Ramos (cell line): ENCODE data around the gene AOC2.

Experiments
- in situ Hi-C: fragments of 300-500 bp; cut with MboI; formaldehyde crosslinking; loops from one replicate; pipeline ENCODE4 v1.14.3; 2022; ENCODE audit warnings: low sequenced_read_pairs; ENCODE audit not compliant: unreplicated experiment

Gene AOC2

GRCh38 chr17:42827472-42827871, 16.9 kb upstream of the AOC2 start:
- in situ Hi-C loops, result loop anchor here (25.0 kb wide), 1 partner anchor 535 kb away; no protein-coding TSS in a partner anchor

DNA sequence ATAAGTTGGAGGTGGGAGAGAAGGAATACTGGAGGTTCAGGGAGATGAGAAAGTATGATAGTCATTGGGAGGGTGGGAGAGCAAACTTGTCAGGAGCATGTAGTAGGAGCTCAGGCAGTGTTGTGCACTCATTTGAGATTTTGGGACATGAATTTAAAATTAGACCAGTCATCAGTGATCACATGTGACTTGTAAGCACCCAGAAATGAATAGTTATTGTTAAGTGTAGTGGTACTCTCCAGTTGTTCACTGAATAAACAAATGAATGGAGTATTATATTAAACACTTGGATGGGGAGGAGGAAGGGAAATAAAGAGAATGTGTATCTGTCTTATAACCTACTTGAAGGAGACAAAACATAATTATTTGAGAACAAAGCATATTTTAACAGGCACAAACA, 13.4 kb upstream of the AOC2 start:
- in situ Hi-C loops, result loop anchor here (10.0 to 25.0 kb wide), 2 partner anchors 104 to 531 kb away; no protein-coding TSS in a partner anchor

- in situ Hi-C loops, result loop anchor here (10.0 to 25.0 kb wide), 2 partner anchors 102 to 530 kb away; no protein-coding TSS in a partner anchor
Measured at GRCh38 chr17:42832213-42832933, 12.0 kb upstream of the AOC2 start.

- in situ Hi-C loops, result loop anchor here (10.0 to 25.0 kb wide), 2 partner anchors 102 to 529 kb away; no protein-coding TSS in a partner anchor
Measured at GRCh38 chr17:42832934-42833766, 11.2 kb upstream of the AOC2 start, which contains the start of gene PSME3. PSME3 (plus strand) TSS chr17:42833397; CDS start chr17:42833632, 235 bp downstream.

DNA sequence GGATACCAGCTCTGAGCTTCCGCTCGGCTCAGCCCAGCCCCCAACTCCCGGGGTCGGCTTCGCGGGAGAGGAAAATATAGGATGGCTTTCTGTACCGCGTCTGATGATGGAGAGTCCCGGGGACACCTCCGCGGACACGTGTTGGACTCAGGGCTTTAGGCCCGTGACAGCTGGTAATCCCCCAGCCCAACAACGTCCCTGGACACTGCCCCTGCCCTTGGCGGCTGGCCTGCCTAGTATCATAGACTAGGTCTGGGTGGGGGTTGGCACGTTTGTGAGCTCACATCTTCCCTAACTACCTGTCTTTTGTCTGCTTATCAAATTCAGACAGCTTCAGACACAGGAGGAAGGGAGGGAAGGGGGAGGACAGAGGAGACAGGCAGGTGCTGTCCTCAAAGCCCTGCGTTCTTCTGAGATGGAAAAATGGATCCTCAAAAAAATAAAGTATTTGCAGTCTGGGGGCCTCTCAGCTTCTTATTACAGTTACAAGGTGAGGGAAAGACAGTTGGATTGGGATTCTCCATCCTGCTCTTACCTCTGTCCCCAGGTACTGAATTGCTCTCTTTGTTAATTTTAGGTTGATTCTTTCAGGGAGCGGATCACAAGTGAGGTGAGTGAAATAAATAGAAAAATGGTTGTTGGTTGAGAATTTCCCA, 10.5 kb upstream of the AOC2 start:
- in situ Hi-C loops, result loop anchor here (10.0 to 25.0 kb wide), 2 partner anchors 101 to 528 kb away; no protein-coding TSS in a partner anchor

GRCh38 chr17:42835732-42836131, 8.6 kb upstream of the AOC2 start:
- in situ Hi-C loops, result loop anchor here (10.0 to 25.0 kb wide), 2 partner anchors 99 to 527 kb away; no protein-coding TSS in a partner anchor

GRCh38 chr17:42841975-42842685, 2.2 kb upstream of the AOC2 start:
- in situ Hi-C loops, result loop anchor here (25.0 kb wide), 1 partner anchor 520 kb away; no protein-coding TSS in a partner anchor

DNA sequence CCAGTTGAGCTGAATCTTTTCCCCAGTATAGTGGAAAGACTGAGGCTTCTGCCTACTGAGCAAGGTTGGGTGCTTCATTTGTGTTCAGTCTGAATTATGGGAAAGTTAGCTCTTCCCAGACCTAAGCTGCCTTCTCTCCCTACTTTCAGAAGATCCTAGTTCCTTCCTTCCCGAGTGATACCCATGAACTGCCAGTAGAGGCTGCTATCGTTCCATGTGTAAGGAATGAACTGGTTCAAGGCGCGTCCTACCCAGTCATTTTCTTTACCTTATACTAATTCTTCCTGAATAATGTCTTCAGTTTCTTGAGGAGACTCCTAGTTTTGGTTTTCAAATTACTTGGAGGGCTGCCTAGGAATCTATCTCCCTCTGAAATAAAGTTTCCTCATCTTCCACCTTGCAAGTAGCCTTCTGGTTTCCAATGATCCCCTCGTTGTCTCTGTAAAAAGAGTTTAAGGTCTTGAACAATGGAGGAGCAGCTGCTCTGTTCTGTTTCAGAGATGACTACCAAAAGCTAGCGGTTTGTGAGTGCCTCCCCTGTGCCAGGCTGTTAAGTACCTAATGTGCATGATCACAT, 934 bp upstream of the AOC2 start:
- in situ Hi-C loops, result loop anchor here (25.0 kb wide), 1 partner anchor 519 kb away; no protein-coding TSS in a partner anchor

DNA sequence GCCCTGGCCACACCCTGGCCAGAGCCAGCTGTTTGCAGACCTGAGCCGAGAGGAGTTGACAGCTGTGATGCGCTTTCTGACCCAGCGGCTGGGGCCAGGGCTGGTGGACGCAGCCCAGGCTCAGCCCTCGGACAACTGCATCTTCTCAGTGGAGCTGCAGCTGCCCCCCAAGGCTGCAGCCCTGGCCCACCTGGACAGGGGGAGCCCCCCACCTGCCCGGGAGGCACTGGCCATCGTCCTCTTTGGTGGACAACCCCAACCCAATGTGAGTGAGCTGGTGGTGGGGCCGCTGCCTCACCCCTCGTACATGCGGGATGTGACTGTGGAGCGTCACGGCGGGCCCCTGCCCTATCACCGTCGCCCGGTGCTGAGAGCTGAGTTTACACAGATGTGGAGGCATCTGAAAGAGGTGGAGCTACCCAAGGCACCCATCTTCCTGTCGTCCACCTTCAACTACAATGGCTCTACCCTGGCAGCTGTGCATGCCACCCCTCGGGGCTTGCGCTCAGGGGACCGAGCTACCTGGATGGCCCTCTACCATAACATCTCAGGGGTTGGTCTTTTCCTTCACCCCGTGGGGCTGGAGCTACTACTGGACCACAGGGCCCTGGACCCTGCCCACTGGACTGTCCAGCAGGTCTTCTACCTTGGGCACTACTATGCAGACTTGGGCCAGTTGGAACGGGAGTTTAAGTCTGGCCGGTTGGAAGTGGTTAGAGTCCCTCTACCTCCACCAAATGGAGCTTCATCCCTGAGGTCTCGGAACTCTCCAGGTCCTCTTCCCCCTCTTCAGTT, 578 bp downstream of the AOC2 start:
- in situ Hi-C loops, result loop anchor here (25.0 kb wide), 1 partner anchor 517 kb away; no protein-coding TSS in a partner anchor

DNA sequence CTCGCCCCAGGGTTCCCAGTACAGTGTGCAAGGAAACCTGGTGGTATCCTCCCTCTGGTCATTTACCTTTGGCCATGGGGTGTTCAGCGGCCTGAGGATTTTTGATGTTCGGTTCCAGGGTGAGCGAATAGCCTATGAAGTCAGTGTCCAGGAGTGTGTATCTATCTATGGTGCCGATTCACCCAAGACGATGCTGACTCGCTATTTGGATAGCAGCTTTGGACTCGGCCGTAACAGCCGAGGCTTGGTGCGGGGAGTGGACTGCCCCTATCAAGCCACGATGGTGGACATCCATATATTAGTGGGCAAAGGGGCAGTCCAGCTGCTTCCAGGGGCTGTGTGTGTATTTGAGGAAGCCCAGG, 1.2 kb downstream of the AOC2 start:
- in situ Hi-C loops, result loop anchor here (25.0 kb wide), 1 partner anchor 517 kb away; no protein-coding TSS in a partner anchor

GRCh38 chr17:42845918-42846593, 1.7 kb downstream of the AOC2 start:
- in situ Hi-C loops, result loop anchor here (25.0 kb wide), 1 partner anchor 516 kb away; no protein-coding TSS in a partner anchor

- in situ Hi-C loops, result loop anchor here (25.0 kb wide), 1 partner anchor 516 kb away; no protein-coding TSS in a partner anchor
Measured at GRCh38 chr17:42846594-42847280, 2.4 kb downstream of the AOC2 start.

DNA sequence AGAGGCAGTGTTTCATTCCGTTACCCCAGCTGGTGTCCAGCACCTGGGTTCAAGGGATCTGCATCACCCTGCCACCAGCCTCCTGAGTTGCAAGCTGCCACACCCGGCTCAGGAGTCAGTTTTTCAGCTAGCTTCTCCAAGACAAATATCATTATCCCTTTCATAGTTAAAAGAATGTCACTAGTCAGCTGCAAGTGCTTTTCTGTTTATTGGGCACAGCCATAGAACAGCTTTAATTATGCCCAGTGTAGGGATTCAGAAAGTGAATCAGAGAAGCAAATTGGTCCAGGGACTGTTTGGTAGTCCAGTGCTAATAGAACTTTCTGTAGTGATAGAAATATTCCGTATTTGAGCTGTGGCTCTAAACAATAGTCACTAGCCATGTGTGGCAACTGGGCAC, 3.7 kb downstream of the AOC2 start:
- in situ Hi-C loops, result loop anchor here (25.0 kb wide), 1 partner anchor 514 kb away; no protein-coding TSS in a partner anchor

DNA sequence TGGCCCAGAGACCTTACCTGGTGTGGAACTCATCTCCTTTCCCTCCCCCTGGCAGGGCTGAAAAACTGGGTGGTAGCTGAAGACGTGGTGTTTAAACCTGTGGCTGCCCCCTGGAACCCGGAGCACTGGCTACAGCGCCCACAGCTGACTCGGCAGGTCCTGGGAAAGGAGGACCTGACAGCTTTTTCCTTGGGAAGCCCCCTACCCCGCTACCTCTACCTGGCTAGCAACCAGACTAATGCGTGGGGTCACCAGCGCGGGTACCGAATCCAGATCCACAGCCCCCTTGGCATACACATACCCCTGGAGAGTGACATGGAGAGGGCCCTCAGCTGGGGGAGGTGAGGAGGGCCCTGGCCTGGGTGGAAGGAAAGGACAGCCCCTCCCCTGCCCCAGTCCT, 4.7 kb downstream of the AOC2 start:
- in situ Hi-C loops, result loop anchor here (25.0 kb wide), 1 partner anchor 513 kb away; no protein-coding TSS in a partner anchor

DNA sequence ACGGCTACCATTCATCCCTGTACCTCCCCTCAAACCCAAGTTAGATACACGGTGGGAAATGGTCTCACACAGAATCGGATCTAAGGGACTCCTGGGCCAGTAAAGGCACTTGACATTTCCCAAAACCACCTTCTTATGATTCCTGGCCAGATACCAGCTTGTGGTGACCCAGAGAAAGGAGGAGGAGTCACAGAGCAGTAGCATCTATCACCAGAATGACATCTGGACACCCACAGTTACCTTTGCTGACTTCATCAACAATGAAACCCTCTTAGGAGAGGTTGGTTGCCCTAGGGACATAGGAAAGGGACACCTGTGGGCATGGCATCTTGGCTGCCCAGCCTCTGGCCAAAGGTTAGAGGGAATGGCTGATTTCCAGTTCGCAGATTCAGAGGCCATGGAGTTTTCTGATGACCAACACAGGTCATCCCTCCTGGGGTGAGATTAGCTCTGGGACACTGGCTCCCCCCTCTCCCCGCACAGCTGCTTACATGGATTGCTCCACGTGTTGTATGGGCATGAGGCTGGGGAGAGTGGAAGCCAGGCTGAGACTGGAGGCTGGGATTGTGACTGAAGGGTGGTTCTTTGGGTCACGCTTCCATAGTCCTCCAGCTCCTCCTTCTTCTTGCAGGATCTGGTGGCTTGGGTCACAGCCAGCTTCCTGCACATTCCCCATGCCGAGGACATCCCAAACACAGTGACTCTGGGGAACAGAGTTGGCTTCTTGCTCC, 5.2 kb downstream of the AOC2 start:
- in situ Hi-C loops, result loop anchor here (25.0 kb wide), 1 partner anchor 513 kb away; no protein-coding TSS in a partner anchor

DNA sequence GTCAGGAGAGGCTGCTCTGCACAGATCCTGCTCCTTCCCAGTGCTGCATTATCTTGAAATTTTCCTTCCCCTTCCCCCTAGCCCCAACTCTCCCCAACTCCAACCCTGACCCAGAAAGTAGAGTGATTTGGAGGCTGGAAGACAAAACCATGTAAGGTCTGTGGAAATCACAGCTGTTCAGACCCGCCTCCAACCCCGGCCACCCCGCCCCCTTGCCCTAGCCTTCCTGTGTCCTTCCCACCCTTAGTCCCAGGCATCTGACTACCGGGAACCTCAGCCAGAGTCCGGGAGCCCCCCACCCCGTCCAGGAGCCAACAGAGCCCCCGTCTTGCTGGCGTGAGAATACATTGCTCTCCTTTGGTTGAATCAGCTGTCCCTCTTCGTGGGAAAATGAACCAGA, 6.6 kb downstream of the AOC2 start, which contains the start of gene AOC3:
TSS of gene AOC3 (plus strand) at position 246 of the 400 bp plus-strand sequence. CDS start at position 391, 145 bp downstream.
- in situ Hi-C loops, result no loop called here
